Stimulated activated CD8-positive, alpha-beta memory T cell treated with anti-CD3 and anti-CD28 coated beads, Interleukin-15, amount 100 ng/mL, for 1 hour (primary cell): ENCODE measurements around the gene SLAMF6.
"Not testable (repeated sequence)": the region's sequence is repeated elsewhere in the genome, so short reads cannot be mapped to it uniquely, and the experiment has no call there.

Source experiments
- DNase-seq: peaks from one replicate; pipeline ENCODE4 v3.0.0-alpha.2; 2020; ENCODE audit warnings: low read depth

The SLAMF6 gene

GRCh38 chr1:160522622-160523345 is at the start of gene SLAMF6:
TSS of gene SLAMF6 (minus strand) at chr1:160523255. CDS start at chr1:160523192, 63 bp downstream.
- no peak for DNase-seq

- DNase-seq, result no peak
Observed at GRCh38 chr1:160570840-160571239, 47.8 kb upstream of the SLAMF6 start.

DNA sequence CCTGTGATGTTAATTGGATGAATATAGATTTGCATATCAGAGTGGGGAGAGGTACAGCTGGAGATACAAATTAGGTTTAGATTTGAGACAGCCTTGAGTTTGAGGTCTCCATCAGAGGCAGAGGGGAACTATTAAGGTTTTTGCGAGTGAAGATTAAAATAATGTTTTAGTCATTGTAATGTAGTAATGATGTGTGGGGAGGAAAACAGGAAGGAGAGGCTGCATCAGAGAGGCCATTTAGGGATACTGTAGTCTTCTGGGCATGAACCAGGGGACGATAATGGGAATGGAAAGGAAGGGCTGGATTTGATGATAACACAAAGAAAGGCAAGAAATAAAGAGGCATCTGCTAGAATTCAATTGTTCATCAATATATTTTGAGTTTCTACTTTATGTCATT is 46.8 kb upstream of the SLAMF6 start:
- no peak for DNase-seq

- peak; percentile 38 for DNase-seq
Observed at GRCh38 chr1:160567858-160568682, 45.0 kb upstream of the SLAMF6 start.

GRCh38 chr1:160567341-160567740 is 44.3 kb upstream of the SLAMF6 start:
- no peak for DNase-seq

- DNase-seq, result no peak
Observed at GRCh38 chr1:160565564-160565963, 42.5 kb upstream of the SLAMF6 start.

GRCh38 chr1:160563230-160563629 is 40.2 kb upstream of the SLAMF6 start:
- not testable (repeated sequence) for DNase-seq

GRCh38 chr1:160562745-160563144 is 39.7 kb upstream of the SLAMF6 start:
- not testable (repeated sequence) for DNase-seq

DNA sequence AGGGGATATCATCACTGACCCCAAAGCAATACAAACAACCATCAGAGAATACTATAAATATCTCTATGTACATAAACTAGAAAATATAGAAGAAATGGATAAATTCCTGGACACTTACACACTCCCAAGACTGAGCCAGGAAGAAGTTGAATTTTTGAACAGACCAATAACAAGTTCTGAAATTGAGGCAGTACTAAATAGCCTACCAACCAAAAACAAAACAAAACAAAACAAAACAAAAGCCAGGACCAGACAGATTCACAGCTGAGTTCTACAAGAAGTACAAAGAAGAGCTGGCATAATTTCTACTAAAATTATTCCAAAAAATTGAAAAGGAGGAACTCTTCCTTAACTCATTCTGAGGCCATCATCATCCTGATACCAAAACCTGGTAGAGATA is 37.8 kb upstream of the SLAMF6 start:
- no peak for DNase-seq

GRCh38 chr1:160560045-160560705 is 37.1 kb upstream of the SLAMF6 start:
- no peak for DNase-seq

GRCh38 chr1:160559437-160559836 is 36.4 kb upstream of the SLAMF6 start:
- not testable (repeated sequence) for DNase-seq

DNA sequence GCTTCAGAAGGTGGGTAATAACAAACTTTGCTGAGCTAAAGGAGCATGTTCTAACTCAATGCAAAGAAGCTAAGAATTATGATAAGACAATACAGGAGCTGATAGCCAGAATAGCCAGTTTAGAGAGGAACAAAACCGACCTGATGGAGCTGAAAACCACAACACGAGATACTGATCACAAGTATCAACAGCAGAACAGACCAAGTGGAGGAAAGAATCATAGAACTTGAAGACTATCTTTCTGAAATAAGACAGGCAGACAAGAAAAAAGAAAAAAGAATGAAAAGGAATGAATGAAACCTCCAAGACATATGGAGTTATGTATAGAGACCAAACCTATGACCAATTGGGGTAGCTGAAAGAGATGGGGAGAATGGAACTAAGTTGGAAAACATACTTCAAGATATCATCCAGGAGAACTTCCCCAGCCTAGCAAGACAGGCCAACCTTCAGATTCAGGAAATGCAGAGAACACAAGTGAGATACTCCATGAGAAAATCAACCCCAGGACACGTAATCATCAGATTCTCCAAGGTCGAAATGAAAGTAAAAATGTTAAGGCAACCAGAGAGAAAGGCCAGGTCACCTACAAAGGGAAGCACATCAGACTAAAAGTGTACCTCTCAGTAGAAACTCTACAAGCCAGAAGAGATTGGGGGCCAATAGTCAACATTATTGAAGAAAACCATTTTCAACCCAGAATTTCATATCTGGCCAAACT is 35.8 kb upstream of the SLAMF6 start:
- DNase-seq, result no peak

GRCh38 chr1:160553778-160554177 is 30.7 kb upstream of the SLAMF6 start:
- DNase-seq, result no peak

DNA sequence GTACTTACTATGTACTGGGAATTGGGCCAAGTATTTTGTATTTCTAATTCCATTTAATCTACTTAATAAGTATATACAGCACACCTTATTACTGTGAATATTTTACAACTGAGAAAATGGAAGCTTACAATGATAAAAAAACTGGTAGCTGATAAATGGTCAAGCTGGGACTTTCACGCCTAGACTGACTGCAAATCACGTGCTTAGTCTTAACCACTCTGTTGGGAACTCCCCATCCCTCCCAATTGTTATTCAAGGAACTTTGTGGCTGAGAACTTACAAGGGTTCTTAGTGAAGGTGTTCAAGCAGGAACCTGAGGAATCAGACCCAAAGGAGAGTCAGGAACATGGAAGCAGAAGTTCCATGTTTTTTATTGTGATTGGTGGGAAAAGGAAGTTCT is 29.4 kb upstream of the SLAMF6 start:
- DNase-seq, result no peak

DNA sequence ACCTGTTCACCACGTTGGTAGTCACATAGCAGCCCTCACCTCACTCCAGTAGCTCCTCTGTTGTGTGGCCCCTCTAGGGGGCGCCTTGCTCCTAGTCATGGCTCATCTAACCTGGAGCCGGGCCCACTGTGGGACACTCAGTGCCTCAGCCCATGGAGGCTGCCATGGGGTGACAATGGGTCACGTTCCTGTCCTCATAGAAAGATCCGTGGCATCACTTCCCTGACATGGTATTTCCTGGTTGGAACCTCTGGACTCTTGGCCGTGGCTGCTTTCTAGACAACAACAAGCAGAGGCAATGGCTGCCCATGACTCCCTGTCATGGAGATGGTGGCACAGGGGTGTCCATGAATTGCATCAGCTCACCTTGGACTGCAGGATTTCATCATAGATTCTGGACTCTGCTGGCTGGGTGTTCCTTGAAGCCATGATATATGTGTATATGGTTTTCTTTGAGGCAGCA is 27.5 kb upstream of the SLAMF6 start:
- DNase-seq, result peak; percentile 33

DNA sequence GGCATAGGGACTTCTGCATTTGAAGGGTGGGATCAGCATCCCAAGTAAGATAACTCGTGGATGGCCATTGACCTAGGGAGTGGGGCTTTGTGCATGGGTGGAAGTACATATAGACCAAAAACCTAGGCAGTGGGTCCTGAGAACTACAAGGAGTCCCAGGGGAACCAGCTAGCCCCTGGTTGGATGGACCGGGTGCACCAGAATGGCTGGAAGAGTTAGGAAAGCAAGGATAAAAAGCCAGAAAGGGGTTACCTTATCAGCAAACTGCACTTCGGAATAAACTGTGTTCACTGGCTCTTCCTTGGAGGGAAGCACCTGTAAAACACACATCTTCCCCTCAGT is 26.6 kb upstream of the SLAMF6 start:
- no peak for DNase-seq

DNA sequence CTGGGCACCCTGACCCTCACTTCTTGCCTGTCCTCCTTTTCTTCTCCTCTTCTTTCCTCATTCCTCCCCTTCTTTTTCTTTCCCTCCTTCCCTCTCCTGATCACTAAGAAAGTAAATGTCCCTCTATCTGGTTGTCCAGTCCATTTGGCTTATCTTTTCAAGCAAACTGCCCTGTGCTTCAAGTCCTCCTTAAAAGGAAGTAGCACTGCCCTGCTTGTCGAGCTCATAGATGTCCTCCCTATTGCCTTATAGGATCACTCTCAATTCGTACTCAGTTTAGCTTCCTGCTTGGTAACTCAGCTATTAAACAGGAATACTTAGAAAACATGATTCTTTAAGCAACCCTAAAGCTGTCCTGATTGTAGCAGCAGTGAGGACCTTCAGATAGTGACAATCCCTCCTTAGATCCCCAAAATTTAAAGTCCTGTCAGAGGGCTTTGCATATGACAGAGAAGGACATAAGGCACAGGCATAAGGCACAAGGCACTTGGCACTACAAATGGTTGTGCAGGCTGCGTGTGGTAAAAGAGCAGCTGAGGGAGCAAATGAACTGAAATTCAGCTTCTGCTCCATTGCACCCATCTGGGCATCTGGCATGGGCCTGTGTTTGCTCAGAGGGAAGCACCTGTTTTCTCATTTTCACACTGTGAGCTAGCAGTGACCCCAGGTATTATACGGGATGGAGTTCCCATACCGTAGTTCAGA is 26.1 kb upstream of the SLAMF6 start:
- DNase-seq, result no peak

- DNase-seq, result no peak
Observed at GRCh38 chr1:160548183-160548582, 25.1 kb upstream of the SLAMF6 start.

- no peak for DNase-seq
Observed at GRCh38 chr1:160547422-160547821, 24.4 kb upstream of the SLAMF6 start.

GRCh38 chr1:160546942-160547341 is 23.9 kb upstream of the SLAMF6 start:
- DNase-seq, result no peak

DNA sequence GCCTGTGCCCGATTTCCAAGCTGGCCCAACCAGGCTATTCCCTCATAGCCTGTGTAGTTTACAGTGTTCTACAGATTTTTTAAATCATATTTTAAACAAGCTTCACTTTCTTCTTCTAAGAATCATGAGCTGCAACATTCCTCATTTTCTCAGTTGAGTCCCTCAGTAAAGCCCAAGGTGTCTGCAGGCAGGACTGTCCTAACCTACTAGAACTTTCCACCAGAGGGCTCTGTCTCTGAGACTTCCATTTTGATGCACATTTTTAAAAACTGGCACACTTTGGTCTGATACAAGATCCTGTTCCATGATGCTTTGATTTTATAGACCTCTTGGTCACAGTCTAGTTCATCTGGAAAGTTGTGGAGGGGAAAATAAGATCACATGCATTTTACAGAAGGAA is 21.6 kb upstream of the SLAMF6 start:
- DNase-seq, result no peak
